HG03097 (cell line): ENCODE measurements around the gene TRIP6.
A peak's percentile ranks its signal among the peaks of the same experiment; 100 is the strongest.

ENCODE experiments used
- ATAC-seq: cut with Tn5 transposase; IDR thresholded peaks from one replicate; pipeline ENCODE4 v1.9.1; 2021; ENCODE audit not compliant: unreplicated experiment, low FRiP score

The TRIP6 gene

DNA sequence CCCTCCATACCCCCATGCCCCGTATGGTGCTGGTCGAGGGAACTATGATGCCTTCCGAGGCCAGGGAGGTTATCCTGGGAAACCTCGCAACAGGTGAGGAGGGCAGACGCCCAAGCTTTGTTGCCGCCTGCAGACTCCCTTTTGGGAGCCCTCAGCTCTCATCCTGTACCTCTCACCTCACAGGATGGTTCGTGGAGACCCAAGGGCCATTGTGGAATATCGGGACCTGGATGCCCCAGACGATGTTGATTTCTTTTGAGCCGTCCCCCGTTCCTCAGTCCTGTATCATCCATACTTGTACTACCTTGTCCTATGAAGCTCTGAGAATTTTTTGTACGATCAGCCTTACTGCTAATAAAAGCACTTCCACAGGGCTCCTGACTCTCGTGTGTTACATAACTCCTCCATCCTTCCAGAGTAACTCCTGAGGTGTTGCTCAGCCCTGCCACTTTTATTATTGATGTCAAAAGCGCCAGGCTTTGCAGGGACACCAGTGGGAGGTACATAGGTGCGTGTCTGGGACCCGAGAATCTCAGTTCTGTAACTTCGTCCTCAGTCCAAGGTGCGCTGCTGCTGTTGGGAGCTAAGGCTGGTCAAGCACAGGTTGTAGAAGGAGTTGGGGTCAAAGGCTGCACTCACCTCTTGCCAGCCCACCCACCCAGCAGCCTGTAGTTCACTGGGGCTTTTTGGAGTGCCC lies 21.3 kb downstream of the TRIP6 start:
- ATAC-seq, result no peak

DNA sequence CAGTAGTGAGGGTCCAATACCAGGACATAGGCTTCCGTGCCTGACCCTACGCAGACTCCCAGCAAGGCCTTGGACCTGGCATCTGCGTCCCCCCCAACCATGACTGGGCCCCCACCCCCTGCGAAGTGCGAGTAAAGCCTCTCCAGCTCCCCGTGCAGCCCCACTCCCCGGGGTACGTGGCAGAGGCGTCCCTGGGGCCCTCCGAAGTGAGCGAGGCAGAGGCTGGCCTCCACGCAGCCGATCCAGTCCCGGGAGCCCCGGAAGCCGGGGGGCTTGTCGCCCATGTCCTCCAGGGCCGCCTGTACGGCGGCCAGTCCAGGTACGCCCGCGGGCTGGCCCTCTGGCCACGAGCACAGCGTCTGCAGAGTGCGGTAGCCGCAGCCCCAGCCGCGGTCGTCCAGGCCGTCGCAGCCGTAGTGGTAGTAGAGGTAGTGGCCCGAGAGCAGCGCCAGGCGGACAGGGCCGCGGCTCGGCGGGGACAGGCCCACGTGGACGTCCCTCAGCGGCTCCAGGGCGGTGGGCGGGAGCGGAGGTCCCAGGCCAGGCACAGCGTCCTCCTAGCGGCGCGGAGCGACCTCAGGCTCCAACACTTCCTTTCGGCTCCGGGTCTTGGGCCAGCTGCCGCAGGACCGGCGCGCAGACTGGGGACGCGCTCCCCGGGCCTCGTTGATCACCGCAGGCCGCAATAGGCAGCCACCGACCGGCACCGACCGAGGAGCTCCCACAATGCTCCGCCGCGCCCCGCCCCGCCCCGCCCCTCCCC lies 22.0 kb downstream of the TRIP6 start, which contains the start of gene UFSP1:
Gene UFSP1 (minus strand): TSS at position 728 of the 763 bp plus-strand sequence. CDS start 444 bp downstream, at position 284.
- peak; percentile 17 for ATAC-seq

DNA sequence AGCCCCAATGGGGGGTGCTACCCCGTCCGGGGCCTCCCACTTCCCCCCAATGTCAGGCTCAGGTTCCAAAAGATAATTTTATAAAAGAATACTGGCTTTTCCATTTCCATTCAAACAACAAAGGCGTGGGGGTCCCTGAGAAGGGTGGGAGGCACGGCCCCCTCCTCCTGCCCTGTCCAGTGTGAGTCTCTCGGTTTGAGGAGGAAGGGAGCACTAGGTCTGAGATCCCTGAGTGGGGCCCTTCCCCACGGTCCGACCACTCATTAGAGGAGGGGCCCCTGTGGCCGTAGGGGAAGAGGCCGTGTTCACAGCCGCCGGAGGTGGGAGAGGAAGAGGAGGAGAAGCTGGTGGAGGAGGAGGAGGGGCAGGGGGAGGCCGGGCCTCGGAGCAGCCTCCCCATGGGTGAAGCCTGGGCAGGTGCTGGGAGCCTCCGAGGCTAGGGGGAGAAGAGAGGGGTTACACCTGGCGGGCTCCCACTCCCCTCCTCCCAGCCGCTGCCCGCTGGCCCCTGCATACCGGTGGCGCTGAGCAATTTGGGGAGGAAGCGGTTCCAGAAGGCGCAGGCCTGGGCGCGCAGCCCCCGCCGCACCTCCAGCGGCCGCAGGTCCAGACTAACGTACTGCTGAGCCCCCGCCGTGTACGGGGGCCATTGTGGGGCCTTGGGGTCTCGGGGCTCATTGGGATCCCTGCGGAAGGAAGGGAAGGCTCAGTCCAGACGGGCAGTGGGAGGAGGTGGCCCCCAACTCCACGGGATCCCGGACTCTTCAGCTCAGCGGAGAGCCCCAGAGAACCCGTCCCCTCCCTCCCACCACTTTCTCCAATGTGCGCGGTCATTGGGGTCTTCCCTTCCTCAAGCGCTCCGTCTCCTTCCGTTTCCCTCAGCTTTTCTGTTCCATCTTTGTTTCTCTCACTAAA lies 23.7 kb downstream of the TRIP6 start:
- no peak for ATAC-seq

DNA sequence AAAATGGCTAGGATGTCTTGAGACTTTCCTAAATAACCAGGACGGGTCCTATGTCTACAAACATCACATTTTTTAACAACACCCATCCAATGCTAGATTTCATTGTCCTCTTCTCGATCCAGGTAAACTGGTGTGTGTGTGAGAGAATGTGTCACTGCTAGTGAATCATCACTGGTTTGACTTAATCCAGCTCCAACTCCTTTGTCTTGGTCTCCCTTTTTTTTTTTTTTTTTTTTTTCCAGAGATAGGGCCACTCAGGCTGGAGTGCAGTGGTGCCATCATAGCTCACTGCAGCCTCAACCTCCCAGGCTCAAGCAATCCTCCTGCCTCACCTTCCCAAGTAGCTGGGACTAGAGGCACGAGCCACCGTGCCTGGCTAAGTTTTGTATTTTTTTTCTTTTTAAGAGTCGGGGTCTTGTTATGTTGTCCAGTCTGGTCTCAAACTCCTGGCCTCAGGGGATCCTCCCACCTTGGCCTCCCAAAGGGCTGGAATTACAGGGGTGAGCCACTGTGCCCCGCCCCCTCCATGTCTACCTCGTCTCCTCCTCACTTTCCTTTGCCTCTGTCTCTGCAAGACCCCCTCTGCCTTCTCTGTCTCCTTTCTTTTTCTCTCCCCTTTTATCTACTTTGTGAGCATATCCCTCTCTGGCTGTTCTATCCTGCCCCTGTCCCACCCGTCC lies 24.5 kb downstream of the TRIP6 start:
- no peak for ATAC-seq

DNA sequence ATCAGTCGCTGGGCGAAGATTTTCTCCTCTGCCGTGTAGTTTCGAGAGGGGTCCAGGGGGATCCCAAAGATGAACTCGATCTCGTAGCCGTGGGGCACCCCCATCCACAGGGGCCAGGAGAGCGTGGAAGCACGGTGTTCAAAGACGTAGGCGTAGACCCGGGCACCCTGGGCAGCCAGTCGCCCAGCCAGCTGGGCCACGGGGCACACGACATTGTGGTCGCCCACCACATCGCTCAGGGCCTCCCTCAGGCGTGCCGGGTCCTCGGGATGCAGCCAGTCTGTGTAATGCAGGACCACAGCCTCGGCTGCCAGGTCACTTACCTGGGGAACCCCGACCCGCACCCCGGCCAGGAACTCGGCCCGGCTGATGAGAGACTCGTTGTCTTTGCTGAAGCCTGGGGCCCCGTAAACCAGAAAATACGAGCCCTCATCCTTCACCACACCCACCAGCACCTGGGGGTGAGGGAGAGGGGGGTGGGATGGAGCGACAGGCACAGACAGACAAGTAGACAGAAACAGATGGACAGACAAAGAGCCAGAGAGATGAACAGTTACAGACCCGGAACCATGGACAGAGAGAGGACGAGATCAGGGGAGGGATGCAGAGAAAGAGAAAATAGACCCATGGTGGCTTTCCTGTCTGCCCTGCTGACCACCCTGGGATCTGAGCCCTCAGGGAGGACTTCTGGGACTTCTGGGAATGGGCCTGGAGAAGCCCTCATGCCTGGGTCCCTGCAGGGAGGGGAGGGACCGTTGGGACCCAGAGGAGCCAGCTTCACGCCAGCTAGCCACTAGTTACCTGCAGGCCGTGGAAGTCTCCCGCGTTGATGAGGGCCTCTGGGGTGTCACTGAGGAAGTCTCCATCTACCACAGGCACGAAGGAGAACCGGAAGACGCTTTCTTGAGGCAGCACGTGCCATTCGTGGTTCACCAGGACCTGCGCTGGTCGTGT lies 25.5 kb downstream of the TRIP6 start:
- ATAC-seq, result no peak

DNA sequence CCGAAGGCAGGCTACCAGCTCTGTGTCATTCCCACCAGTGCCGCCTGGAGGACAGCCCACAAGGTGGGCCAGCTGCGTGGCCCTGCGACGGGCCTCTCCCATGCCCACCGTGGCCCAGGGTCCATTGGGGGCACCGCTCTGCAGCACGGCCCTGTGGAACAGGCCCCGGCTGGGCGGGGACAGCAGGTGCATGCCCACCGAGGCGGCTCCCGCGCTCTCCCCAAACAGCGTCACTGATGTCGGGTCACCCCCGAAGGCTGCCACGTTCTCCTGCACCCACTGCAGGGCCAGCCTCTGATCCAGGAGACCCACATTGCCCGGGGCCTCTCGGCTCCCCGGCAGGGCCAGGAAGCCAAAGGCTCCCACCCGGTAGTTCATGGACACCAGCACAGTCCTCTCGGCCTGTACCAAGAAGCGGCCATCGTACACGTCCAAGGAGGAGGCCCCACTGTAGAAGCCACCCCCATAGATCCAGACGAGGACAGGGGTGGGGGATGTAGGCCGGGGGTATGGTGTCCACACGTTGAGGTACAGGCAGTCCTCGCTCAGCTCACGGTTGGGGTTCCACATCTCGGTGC lies 26.2 kb downstream of the TRIP6 start:
- no peak for ATAC-seq

DNA sequence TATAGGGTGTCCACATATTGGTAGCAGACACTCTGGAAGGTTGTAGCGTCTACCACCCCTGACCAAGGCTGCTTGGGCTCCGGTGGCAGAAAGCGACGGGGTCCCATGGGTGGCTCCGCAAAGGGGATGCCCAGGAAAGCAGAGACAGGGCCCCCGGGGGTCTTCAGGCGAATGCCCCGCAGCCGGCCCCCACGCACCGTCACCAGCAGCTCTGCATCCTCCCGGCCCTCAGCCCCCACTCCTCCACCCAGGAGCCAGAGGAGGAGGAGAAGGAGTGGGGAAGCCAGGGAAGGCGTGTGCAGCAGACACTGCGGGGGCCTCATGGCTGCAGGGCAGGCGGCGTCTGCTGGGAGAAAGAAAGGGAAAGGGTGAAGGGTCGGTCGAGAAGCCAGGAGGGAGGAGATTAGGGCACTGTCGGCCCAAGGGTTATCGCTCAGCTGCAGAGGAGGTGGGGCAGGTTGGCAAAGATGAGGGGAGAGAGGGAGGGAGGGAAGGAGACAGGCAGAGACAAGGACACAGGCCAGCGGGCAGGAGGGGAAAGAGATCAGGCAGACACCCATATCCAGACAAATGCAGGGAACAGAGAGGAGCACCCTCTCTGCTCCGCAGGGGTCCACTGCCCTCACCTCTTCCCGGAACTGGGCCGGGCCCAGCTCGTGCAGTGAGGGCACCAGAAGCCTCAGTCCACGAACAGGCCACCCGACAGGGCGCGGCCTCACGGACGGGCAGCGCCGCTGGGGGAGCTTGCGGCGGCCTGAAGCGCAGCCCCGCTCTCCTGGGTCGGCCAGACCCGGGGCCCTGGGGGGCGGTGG lies 26.9 kb downstream of the TRIP6 start:
- no peak for ATAC-seq

DNA sequence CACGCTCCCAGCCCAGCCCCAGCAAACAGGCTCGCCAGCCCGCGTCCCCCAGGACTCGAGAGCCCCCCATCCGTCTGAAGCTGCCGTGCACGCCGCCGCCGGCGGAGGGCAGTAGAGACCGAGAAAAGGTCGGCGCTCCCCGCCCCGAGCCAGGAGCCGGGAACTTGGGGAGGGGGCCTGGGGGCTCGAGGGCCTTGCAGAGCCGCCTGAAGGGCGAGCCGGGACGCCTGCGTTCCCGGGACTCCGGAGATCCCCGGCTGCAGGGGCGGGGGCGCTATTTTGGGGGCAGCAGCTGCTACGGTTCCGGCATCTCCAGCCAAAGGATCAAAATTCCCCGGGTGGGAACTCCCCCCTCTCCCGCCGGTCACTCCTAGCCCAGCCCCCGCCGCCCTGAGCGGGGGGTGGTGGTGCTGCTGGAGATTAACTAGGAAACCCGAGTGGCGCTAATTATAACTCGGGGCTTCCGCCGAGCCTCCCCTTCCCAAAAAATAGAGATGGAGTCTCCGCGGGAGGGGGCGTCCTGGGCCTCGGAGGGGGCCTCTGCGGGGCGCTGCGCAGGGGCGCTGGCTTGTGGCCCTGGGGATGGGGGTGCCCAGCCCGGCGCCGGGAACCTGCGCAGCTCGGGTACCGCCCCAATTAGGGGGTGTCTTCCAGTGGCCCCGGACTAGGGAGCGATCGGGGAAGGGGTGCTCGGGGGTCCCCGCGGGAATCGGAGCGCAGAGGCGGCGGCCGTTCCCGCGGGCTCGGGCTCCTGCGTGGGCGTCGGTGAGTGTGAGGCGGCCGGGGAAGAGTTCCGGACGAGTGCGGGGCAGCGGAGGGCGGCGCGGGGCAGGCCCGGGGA lies 27.9 kb downstream of the TRIP6 start:
- no peak for ATAC-seq

DNA sequence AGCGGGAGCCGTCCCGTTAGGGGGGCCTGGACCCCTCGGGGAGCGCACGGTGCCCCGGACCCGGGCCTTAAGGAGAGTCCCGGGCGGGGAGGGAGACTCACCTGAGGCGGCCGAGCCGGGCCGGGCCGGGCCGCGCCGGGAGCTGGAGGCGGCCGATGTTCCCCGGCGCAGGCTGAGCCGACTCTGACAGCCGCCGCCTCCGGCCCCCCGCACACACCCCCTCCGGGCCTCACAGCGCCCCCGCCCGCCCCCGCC lies 28.4 kb downstream of the TRIP6 start, which contains the start of gene ACHE:
Gene ACHE (minus strand): TSS at position 188 of the 255 bp plus-strand sequence. CDS start 1,656 bp downstream, outside the sequence.
- ATAC-seq, result no peak

DNA sequence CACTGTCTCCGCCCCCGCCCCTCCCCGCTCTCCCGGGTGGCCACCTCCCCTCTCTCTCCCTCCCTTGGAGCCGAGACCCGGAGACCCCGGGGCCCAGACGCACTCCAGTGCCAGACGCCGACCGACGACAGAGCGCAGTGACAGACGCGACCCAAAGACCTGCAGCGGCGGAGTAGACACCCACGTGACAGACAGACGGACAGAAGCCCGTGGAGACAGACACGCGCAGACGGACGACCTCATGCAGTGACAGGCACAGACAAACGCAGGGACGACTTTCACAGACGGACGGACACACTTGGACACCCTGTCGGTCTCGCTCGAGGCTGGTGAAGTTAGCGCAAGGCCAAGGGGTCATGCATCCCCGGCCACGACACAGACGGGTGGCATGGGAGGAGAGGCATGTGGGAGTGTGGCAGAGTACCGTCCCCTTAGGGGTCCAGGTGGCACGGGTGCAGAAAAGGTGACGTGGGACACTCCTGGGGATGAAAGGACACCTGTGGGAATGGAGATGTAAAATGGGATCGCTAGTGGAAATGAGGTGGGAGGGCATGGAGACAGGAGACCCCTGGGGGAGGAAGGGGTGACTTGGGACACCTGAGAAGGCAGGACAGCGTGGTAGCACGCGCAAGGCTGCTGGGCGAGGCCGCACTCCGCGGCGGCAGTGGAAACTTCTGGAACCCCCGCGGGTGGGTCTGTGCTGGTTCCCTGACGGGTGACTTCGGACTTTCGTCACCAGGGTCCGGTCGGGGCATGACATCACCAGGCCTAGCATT lies 29.0 kb downstream of the TRIP6 start:
- no peak for ATAC-seq

DNA sequence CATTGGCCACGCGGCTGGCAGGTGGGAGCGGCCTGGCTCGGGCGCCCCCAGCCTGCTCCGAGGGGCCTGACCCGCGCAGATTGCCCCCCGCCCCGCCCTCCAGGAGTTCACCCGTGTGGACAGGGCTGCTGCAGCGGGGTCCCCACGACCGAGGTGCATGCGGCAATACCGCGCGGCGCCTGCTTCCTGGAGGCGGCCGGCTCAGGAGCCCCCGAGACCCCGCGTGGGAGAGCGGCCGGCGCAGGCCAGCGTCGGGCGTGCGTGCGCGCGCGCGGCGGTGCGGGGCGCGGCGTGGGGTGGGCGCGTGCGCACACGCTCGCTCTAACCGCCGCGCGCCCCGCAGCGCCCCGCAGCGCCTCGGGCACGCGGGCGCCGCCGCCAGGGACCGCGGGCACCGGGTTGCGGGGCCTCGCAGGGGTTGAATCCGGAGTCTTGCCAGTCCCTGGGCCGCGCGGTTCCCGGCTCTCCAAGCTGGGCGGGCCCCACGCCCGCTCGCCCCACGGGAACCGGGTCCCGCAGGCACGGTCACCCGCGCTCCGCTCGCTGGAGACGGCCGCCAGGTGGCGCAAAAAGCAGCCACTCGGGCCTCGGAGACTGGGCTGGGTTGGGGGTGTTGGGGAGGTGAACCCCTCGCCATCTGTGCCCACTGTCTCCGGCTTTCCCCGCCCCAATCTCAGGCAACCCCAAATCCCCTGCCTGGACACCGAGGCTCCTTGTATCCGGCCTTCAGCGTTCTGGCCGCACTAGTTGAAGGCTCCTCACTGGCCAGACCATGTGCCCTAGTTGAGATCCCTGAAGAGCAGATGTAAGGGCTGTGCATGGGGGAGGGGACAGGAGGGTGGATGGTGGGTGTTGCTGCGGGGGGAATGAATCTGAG lies 29.8 kb downstream of the TRIP6 start:
- ATAC-seq, result no peak

DNA sequence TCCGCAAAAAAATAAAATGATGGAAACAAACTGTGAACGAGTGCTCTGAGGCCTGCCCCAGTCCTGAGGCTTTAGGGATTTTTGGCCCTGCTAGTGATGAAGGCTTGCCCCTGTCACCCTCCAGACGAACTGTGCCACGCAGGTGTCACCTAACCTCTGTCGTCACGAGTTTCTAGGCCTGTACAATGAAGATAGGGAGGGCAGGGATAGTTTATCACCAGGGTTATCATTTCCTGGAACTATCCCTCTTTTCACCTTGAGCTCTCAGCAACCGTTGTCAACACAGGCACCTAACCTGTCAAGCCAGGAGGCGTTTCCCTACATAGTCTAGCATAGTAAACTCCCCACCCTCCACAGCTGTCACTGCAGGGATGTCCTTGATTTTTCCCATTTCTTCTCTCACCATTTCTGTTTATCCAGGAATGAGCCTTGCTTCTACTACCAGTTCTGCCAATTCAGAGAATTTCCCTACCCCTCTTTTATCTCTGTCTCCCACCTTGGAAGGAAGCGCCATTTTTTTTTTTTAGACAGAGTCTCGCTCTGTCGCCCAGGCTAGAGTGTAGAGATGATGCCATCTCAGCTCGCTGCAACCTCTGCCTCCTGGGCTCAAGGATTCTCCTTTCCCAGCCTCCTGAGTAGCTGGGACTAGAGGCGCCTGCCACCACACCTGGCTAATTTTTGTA lies 30.7 kb downstream of the TRIP6 start:
- no peak for ATAC-seq

DNA sequence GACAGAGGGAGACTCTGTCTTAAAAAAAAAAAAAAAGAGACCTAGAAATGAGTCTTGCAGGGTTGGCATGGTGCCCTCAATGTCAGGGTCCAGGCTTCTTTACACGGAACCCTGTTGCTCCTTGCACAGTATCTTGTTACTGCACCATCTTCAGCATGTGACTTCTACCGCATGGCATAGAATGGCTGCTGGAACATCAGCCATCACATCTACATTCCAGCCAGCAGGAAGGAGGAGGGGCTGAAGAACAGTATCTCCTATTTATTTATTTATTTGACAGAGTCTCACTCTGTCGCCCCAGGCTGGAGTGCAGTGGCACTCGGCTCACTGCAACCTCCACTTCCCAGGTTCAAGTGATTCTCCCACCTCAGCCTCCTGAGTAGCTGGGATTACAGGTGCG lies 32.2 kb downstream of the TRIP6 start:
- ATAC-seq, result no peak

DNA sequence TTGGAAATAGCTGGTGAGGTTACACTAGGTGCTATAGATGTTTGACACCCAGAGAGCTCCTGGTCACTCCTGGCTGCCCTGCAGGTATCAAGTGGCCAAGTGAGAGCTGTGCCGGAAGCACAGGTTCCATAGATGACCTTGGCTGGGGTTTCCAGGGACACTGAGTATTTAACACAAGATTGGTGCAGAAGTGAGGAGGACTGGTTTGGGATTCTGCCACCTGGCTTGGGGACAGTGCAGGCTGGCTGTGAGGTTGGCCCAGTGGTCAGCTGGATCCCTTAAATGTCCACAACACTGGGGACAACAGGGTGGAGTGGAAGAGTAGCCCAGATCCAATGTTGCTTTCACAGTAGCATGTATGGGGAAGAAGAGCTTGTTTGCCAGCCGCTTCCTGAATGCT lies 33.8 kb downstream of the TRIP6 start:
- ATAC-seq, result no peak

DNA sequence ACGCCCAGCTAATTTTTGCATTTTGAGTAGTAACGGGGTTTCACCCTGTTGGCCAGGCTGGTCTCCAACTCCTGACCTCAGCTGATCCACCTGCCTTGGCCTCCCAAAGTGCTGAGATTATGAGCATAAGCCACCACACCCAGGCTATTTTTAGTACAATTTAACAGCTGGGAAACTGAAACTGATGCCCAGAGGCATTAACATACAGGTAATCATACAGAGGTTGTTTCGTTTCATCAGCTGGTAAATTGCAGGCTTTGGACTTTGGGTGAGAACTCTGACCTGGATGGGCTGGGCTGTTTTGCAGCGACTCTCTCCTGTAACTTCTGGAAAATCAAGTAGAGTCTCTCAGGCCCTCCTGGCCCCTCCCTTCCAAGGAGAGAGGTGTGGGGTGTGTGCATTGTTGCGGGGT lies 34.7 kb downstream of the TRIP6 start:
- no peak for ATAC-seq
